NB4 (cell line): ENCODE data around the gene RAD51B.

ENCODE experiments used
- MYC ChIP-seq: IDR thresholded peaks from 2 replicates; pipeline ENCODE4 v1.6.1; 2011; ENCODE audit warnings: low read depth, low read length
- POLR2A ChIP-seq: IDR thresholded peaks from 2 replicates; pipeline ENCODE4 v1.6.1; 2011; ENCODE audit warnings: mild to moderate bottlenecking; ENCODE audit not compliant: insufficient read length; ENCODE audit errors: extremely low read depth
- TF ChIP-seq, protein P1 (sequence below): IDR thresholded peaks from one replicate; pipeline ENCODE4 v1.5.1; 2012; ENCODE audit warnings: low read depth, low read length

DNA sequence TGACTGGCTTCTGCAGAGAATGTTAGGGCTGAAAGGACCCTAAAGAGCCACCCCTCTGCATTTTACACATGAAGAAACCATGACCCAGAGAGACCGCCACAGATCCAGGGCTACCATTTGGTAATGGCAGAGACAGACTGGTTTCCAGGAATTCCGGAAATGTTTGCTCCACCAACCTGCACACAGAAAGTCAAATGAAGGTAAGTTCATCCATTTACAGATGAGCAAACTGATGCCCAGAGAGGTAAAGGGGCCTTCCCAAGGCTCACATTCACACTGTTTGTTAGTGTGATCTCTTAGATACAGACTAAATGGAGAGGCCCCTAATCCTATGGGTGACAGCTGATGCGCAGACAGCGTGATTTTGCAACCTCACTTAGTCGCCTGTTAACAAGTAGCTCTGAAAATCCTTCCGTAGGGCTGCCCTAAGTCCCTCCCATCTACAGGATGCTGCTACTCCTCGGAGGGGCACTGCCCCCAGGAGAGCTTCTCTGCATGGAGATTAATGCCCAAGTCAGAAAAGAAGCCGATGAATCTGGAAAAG is 939.5 kb downstream of the RAD51B start:
- TF ChIP-seq, protein P1, sequence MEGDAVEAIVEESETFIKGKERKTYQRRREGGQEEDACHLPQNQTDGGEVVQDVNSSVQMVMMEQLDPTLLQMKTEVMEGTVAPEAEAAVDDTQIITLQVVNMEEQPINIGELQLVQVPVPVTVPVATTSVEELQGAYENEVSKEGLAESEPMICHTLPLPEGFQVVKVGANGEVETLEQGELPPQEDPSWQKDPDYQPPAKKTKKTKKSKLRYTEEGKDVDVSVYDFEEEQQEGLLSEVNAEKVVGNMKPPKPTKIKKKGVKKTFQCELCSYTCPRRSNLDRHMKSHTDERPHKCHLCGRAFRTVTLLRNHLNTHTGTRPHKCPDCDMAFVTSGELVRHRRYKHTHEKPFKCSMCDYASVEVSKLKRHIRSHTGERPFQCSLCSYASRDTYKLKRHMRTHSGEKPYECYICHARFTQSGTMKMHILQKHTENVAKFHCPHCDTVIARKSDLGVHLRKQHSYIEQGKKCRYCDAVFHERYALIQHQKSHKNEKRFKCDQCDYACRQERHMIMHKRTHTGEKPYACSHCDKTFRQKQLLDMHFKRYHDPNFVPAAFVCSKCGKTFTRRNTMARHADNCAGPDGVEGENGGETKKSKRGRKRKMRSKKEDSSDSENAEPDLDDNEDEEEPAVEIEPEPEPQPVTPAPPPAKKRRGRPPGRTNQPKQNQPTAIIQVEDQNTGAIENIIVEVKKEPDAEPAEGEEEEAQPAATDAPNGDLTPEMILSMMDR, result no peak
- TF ChIP-seq POLR2A, result no peak
- no peak for TF ChIP-seq MYC
